GM21786 (cell line): ENCODE measurements around the gene HOXC13.

Experiments
- ATAC-seq: cut with Tn5 transposase; IDR thresholded peaks from one replicate; pipeline ENCODE4 v1.9.1; 2021; ENCODE audit not compliant: unreplicated experiment

Gene HOXC13

GRCh38 chr12:53981634-53982565, 43.3 kb downstream of the HOXC13 start:
- no peak for ATAC-seq

- no peak for ATAC-seq
These were observed 44.3 kb downstream of the HOXC13 start for GRCh38 chr12:53982648-53983567.

GRCh38 chr12:53983568-53983949, 44.9 kb downstream of the HOXC13 start:
- no peak for ATAC-seq

GRCh38 chr12:53983950-53984572, 45.4 kb downstream of the HOXC13 start:
- ATAC-seq, result no peak

GRCh38 chr12:53984901-53985691, 46.5 kb downstream of the HOXC13 start, which contains the start of gene HOXC10:
HOXC10 (plus strand) TSS chr12:53985146; CDS start chr12:53985260, 114 bp downstream.
- ATAC-seq, result peak; percentile 74

- no peak for ATAC-seq
These were observed 47.0 kb downstream of the HOXC13 start for GRCh38 chr12:53985692-53985993.

- ATAC-seq, result no peak
These were observed 47.5 kb downstream of the HOXC13 start for GRCh38 chr12:53985994-53986685.

GRCh38 chr12:53986686-53987483, 48.3 kb downstream of the HOXC13 start:
- ATAC-seq, result no peak

- ATAC-seq, result no peak
These were observed 49.2 kb downstream of the HOXC13 start for GRCh38 chr12:53987787-53988230.

- no peak for ATAC-seq
These were observed 50.1 kb downstream of the HOXC13 start for GRCh38 chr12:53988541-53989226.

GRCh38 chr12:53989227-53990113, 50.8 kb downstream of the HOXC13 start:
- no peak for ATAC-seq

GRCh38 chr12:53990311-53991076, 51.9 kb downstream of the HOXC13 start:
- ATAC-seq, result no peak

GRCh38 chr12:53991077-53991460, 52.4 kb downstream of the HOXC13 start:
- ATAC-seq, result no peak

- no peak for ATAC-seq
These were observed 53.8 kb downstream of the HOXC13 start for GRCh38 chr12:53992377-53992889.

GRCh38 chr12:53993162-53994008, 54.8 kb downstream of the HOXC13 start:
- ATAC-seq, result no peak

- no peak for ATAC-seq
These were observed 55.3 kb downstream of the HOXC13 start for GRCh38 chr12:53994009-53994263.
